Spleen (tissue), 7 donors: ENCODE results near the gene SF3B1.

Source experiments
- POLR2A ChIP-seq, 3 donors: fragments of 450-650 bp; IDR thresholded peaks; one replicate each; pipeline ENCODE4 v1.5.1; 2017; ENCODE audit warnings: antibody characterized with exemption in 3 of 3, mild to moderate bottlenecking in 1 of 3
- TF ChIP-seq, protein P1 (sequence below), 11 experiments: fragments of 200-600 bp in 7 of 11; fragments of 450-650 bp in 4 of 11; sonication (generic) in 4 of 11; IDR thresholded peaks in 8 of 11; conservative IDR thresholded peaks in 3 of 11; 1 replicate in 7 of 11; 2 replicates in 4 of 11; pipeline versions ENCODE4 v1.4.0 to v1.8.0; 2016 to 2021; ENCODE audit warnings: antibody characterized with exemption in 11 of 11, inconsistent platforms in 4 of 11, mild to moderate bottlenecking in 1 of 11
- donor health status: DM: no; HTN: no; CAD: no; lungs with moderate emphysema.
- donor health status: DM: no; HTN: no; CAD: no.
- donor health status: DM: no; HTN: no; CAD: no.

GRCh38 chr2:197446844-197447243 is 12.0 kb upstream of the SF3B1 start:
- TF ChIP-seq, protein P1, sequence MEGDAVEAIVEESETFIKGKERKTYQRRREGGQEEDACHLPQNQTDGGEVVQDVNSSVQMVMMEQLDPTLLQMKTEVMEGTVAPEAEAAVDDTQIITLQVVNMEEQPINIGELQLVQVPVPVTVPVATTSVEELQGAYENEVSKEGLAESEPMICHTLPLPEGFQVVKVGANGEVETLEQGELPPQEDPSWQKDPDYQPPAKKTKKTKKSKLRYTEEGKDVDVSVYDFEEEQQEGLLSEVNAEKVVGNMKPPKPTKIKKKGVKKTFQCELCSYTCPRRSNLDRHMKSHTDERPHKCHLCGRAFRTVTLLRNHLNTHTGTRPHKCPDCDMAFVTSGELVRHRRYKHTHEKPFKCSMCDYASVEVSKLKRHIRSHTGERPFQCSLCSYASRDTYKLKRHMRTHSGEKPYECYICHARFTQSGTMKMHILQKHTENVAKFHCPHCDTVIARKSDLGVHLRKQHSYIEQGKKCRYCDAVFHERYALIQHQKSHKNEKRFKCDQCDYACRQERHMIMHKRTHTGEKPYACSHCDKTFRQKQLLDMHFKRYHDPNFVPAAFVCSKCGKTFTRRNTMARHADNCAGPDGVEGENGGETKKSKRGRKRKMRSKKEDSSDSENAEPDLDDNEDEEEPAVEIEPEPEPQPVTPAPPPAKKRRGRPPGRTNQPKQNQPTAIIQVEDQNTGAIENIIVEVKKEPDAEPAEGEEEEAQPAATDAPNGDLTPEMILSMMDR (IDR thresholded peaks at IDR 0.05 in 8 of 11, conservative IDR thresholded peaks at IDR 0.05 in 3 of 11) = no peak
- no peak for TF ChIP-seq POLR2A (IDR thresholded peaks at IDR 0.05)
